ENCODE measurements around the gene GPC6.

Gene GPC6

DNA sequence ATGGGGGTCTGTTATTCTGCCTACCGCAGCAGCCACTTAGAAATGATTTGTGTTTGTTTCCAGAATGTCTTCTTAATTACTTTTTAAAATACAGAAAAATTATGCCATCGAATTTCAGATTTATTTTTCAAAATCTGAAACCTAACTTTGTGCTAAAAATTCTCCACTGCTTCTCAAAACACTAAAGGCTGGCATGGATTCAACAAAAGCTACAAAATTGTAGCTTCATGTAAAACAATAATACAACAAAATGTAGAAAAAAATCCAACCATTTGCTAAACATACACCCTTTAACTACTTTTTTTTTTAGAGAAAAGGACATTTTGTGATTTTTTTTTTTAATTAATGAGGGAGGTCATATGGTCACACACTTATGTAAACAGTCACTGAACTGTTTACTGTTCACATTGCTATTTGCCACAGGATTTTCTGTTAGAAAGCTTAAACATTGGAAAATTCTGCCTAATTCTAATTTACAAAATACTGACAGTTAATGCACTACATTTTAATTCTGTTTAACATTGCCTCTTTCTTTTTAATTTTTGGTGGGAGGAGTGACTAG, 646.3 kb downstream of the GPC6 start:
- no peak for DNase-seq

DNA sequence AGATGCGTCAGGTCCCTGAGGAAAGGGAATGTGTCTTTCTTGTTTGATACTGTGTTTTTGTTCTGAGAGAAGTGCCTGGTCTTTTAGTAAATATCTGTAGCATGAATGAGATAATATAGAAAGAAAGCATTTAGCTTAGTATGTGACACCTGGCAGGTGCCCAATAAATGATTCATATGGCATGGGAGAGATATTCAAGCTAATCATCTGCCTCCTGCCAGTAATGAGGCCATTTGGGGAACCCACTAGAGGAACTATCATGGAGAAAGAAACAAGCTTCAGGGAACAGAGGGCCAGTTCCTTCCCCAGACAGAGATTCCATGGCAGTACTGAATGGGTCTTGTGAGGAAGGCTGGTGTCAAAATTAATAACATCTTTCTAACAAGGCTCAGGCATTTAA, 648.9 kb downstream of the GPC6 start:
- no peak for DNase-seq

DNA sequence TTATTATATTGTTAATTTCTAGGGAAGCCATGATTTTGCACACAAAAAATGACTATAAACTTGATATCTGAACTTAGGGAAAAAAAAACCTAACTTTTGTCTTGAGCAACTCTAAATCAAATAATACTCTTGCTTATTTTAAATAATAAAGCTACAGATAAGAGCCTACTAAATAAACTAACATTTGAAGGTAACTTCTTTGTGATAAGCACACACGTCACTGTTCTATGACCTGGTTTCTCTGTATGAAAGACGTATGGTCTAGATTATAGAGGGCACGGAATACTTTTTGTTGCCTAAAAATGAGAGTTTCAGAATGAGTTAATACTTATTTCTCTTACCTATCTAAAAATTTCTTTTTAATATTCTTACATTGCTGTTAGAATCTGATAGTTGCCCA, 649.6 kb downstream of the GPC6 start:
- no peak for DNase-seq

DNA sequence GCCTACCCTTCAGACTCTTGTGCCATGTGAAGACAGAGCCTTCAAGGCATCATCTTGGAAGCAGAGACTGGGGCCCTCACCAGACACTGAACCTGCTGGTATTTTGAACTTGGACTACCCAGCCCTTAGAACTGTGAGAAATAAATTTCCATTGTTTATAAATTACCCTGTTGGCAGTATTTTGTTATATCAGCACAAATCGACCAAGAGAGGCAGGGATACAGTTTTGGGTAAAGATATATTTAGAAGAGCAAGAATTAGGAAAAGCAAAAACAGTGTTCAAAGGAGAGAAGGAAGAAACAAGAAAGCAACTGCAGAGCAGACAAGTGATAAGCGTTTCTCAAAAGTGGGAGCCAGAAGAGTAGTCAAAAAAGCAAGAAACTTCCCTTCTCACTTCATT, 652.1 kb downstream of the GPC6 start:
- no peak for DNase-seq

DNA sequence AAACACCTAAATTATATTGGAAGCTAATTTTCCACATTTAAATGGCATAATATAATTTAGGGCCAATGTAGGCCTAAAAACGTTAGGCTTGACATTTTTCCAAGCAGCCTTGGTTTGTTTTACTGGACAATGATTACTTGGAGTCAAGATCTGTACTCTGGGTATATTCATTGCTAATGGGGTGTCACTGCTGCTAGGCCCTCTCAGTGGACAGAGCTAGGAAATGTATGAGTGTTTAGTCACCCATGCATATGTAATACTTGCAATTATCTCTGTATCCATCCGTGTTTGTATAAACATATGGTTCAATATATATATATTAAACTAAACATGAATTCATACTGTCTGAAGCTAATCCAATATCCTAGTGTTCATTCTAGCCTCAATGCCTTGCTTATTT, 654.8 kb downstream of the GPC6 start:
- no peak for DNase-seq

DNA sequence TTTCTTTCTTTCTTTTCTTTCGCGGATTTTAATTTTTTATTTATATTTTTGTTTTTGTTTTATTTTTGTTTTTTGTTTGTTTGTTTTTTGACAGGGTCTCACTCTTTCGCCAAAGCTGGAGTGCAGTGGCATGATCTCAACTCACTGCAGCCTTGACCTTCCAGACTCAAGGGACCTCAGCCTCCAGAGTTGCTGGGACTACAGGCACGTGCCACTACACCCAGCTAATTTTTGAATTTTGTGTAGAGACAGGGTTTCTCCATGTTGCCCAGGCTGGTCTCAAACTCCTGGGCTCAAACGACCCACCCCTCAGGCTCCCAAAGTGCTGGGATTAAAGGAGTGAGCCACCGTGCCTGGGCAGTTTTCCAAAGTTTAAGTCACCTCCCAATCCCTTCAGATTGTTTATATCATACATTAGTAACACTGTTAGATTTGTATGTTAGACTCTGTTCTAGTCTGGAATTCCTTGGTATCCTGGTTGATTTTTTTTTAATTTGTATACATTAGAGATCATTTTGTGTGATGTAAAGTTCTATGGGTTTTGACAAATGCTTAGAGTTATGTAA, 655.6 kb downstream of the GPC6 start:
- DNase-seq, result no peak

DNA sequence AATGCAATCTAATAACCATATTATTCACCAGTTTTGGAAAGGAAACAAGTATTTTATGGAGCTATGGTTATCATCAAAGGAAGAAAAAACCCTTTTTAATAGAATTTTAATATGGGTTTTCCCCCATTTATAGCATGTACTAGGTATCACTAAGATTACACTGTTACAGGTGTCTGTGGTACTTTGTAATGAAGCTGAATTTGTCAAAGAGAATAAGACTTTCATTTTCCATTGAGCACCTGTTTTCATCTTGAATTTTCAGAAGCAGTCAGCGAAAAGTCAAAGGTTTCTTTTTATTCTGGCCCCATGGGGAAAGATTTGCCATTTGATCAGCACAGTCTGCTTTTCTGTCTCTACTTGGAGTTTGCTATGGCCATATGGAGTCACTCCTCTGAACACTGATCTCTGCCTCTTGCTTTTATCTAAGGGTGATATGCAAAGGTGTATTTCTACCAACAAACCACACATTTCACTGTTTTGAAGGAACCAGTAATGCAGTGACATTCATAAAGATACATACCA, 662.9 kb downstream of the GPC6 start:
- DNase-seq, result no peak

DNA sequence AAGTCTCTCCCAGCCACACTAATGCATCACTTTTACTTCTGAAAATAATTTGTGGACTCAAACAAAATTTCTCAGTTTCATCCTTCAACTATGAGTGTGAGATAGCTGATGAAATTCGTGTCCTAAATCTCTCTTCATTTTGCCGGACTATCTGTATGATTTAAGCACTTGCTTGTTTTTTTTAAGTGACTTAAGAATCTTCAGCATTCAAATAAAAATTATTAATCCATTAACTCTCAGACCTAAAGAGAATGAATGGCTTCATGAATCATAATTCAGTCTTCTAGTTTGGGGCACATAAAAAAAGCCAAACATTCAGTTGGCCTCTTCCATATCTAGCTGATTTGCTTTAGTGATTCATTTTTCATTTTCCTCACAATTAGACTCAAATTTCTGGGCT, 673.4 kb downstream of the GPC6 start:
- no peak for DNase-seq

DNA sequence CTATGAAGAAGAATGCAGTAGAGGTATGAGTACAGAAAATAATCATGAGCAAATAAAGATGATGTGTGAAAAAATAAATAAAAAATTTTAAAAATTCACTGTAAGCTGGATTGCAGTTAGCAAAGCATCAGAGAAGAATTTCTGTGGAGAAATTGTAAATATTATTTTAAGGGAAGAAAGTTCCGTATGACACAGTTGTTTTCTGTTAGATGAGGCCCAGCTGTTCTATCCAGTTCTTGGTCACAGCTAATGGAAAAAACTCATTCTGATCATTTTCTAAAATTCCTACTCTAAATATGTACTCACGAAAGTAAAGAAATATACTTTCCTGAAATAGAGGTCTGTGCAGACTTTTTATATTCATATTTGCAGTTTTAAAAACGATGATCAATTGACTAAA, 674.1 kb downstream of the GPC6 start:
- no peak for DNase-seq

DNA sequence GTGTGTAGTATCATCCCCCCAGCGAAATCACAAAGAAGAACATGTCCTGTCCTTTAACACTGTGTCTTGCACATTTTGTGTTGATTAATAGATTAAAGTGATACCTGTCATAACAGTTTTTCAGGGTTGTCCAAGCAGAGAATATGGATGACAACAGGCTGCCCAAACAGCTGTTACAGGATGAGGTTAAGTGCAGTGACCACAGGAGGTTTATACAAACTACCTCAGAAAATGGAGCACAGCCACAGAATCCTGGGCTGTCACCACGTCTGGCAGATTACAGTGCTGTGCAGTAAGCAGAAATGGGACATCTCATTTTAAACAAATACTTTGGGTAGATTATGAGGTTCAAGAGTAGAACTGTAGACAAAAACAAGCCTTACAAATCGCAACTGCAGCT, 677.3 kb downstream of the GPC6 start:
- DNase-seq, result no peak

DNA sequence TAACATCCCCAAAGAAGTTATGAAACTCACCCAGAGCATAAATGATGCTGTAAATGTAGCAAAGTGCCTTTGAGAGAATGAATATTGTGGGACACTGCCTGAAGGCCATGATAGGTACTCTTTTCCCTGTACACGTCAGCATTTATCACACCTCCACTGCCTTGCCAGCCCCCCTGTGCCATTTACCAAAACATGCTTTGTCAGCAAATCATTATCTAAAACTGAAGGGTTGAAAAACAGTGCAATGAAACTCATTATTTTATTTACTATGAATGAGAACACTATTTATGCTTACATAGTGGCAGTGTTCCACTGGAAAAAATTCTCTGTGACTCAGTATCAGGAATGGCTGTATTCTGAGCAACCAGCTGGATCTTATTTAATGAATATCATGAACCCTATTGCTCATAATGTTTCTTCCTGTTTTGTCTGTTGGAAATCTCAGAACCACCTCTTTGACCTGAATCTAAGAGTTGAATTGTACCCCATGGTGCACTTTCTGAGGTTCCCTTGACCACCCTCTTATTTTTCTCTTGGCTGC, 688.7 kb downstream of the GPC6 start:
- DNase-seq, result no peak

DNA sequence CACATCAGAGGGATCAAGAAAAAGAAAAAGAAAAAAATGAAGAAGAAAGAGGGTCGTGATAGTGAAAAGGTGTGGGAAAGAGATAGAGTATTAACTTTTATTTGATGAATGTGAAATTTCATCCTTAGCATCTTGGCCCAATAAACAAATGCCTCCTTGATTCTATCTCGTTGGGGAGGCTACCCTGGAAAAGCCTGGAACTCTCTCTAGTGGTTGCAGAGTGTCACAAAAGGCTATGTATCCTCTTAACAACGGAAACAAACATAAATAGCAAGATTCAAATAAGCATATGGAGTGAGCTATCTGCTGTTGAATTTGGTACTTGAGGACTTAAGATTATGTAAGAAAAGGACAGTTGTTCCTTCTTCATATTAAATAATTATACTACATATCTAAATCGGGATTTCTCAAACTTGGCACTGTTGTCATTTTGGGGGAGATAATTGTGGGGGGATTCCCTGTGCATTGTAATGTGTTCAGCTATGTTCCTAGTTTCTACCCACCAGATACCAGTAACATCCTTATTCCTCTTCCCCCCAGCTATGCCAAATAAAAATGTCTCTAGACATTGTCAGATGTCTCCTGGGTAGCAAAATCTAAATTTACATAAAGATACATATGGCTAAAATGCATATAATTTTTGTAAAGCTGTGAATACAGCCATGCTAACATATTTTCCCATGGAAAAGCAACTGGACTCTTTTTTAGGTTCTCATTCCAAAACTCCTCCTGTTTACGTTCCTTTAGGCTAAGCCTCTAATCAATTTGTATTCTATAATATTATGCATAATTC, 695.7 kb downstream of the GPC6 start:
- no peak for DNase-seq

DNA sequence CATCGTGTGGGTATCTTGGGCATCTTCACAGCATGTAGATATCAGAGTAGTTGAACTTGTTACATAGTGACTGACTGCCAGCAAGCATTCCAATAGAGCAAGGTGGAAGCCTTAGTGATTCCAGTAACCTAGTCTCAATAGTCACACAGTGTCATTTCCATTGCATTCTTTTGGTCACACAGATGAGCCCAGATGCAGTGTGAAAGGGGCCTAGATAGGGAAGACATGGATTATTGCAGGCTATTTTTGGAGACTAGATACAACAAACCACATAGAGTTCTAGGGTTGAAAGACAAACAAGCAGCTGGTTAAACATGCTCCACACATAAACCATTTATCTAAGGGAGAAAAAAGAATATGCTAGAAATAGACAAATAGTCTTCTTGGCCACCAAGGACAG, 699.4 kb downstream of the GPC6 start:
- no peak for DNase-seq

DNA sequence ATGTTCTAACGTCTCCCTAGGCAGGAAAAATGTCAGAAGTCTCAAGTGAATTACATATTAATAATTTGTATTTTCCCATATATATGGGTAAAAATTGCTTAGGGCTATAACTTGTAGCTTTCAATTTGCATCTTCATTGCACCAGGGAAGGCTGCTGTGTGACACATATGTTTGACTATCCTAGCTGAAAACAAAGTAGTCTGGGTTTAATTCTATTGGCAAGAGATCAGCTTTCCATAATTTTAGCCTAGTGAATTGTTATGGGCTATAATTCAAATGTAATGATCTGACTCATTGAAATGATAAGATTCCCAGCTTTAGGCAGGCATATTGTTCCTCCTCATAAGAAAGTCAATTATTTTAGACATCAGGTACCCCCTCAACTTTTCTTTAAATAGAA, 699.8 kb downstream of the GPC6 start:
- DNase-seq, result no peak

DNA sequence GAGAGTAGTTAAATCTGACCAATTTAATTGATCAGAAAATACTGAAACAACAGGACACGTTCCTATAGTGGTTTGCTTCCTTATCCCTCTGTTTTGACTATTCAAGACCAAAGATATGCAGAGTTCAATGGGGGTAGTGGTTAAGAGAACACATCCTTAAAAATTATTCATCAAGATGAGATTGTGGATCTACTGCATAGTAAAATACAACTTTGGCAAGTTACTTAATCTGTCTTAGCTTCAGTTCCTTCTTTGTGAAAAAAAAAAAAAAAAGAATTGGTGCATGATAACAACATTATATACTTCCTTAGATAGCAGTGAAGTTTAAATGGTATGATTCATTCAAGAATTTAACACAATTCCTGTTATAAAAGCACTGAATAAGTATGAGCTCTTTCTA, 700.8 kb downstream of the GPC6 start:
- no peak for DNase-seq

DNA sequence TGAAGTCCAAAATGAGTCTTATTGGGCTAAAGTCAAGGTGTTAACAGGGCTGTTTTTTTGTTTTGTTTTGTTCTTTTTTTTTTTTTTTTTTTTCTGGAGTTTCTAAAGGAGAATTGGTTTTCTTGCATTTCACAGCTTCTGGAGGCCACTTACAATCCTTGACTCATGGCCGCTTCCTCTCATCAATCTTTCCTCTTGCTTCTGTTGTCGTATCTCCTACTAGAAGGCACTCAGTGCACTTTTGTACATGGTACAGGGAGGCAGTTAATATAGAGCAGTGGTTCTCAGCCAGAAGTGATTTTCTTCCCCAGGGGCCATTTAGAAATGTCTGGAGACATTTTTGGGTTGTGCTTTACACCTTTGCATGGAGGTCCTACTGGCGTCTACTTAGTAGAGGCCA, 706.3 kb downstream of the GPC6 start:
- DNase-seq, result no peak

DNA sequence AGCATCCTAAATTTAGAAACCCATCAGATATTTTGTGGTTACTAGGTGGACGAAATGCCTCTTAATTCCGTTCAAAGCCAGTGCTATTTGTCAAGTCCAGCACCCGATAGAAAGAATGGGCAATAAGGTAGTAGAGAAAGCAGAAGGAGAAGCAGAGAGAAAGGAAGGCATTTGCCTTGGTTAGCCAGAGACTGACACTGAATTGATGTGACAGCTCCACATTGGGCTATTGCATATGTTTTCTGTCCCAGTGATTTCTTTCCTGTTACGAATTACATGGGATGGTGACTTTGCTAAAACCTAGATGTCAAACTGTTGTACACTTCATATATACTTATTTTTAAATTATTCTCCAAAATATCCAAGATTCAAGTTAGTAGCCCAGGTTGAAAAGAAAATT, 710.3 kb downstream of the GPC6 start:
- DNase-seq, result no peak

DNA sequence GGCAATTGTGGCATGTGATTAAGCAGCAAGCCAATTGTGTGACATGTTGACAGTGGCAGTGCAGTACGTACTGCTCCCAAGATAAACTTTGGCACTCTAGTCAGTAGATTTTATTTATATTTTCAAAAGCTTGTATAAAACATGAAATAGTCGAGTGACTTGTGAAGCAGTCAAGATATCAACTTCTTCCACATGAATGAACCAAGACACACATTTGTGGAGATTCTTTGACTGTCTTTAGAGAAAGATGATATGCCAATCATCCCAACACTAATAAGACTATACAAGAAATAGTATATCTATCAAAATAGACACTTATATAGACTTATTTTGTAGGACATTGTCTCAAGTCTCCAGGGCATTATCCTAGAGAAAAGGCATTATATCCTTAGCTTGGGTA, 714.8 kb downstream of the GPC6 start:
- DNase-seq, result no peak

DNA sequence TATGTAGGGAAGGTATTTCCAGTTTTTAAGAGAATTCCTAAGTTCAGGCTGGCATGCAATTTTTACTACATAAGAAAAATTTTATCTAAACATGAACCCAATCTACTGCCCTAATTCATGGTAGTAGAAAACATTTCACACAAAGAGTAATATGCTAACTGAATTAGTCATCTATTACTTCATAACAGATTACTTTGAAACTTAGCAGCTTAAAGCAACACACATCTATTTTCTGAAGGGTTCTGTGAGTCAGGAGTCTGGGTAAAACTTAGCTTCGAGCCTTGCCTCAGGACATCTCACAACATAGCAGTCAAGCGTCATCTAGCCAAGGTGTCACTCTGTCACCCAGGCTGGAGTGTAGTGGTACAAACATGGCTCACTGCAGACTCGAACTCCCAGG, 715.4 kb downstream of the GPC6 start:
- no peak for DNase-seq

DNA sequence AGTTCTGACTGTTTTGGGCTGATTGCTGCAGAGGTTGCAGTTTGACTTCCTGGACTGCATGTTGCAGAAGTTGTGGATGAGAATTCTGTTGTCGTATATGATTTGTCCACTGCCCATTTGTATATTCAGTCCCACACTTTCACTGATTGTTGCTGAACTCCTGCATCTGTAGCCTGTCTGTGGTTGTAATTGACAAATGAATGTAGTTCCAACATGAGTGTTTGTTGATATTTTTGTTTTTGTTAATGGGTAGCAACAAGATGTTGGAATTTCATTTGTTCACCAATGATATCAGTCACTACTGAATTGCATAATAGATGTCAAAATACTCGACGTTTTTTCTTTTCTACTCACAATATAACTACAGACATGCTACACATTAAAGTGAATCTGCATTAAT, 719.0 kb downstream of the GPC6 start:
- no peak for DNase-seq

DNA sequence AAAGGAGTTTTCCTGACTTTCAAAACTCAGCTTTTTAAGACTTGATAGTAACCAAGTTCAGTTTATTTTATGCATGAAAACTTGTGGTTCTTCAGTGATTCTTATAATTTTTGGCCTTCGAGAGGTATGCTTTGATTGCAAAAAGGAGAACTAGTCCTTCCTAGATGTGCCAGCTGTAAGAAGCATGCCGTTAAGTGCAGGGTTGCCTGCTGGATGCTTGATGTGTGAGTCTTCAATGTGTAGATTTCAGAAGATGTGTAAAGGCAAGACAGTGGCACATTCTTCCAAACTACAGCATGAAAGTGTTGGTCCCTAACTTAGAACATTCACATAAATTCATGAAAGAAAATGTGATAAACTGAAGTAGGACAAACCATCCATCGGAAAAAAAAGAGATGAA, 720.4 kb downstream of the GPC6 start:
- no peak for DNase-seq

DNA sequence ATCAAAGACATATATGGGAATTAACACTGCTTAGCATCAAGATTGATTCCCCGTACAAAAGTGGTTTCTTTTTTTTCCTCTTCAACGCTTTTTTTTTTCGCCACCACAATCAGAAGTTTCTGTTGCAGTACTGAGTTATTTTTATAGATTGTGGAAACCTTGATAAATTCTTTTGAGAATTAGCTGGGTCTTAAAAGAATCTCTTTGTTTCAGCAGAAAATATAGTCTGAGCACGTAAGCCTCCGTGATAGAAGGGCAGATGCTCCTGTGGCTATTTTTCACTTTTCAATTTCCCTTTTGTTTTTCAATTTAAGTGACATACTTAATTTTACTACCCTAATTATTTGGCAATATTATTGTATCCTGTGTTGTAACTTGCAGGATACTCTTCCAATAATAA, 721.0 kb downstream of the GPC6 start:
- DNase-seq, result no peak

DNA sequence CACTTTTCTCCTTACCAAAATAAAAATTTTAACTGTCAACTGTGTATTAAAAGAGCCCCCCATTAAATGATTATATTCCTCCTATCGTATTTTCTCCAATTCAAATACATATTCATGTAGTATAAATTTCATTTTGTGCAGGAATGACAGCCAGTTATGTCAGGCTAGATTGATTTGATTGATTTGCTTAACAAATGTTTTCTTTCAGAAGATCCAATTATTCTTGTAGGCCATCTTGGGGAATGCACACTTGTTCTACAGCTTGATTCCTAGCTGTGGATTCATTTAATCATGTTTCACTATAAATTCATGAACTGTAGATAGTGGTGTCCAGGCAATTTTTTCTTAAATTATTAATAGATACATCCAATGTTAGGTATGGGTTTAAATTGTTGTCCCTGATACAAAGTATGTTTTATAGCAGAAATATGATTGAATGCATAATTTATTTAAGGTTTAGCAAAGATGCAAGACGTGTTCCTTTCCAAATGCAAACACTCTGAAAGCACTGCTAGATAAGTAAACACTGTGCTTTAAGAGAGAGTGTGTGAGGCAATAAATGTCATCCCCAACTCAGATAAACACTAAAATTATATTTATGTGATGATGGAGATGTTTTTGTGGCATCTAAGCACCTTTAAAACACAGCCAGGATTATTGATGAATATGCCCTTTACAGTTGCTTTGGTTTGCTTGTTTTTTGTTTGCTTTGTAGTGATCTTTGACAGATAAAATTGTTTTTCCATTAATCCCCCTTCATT, 721.7 kb downstream of the GPC6 start:
- no peak for DNase-seq

DNA sequence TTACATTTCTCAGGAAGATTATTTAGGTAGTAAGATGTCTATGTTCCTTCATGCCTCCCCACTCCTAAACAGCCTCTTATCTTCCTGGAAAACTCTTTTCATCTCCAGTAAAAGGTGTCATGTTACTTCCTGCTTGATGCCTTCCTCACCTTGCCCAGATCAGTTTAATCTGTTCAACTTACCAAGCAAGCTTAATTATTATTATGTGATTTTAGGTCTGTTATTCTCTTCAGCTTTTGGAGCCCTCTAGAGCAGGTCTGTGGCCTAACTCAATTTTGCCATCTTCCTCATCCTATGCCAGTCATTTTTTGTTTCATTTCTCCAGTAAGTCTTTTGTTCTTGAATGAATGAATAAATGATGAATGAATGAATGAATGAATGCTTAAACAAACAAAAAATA, 724.5 kb downstream of the GPC6 start:
- no peak for DNase-seq
